H9 (cell line): ENCODE results near the gene PRELID1. TPM values are rescaled to one million over a fixed set of nuclear protein-coding genes. Genes with fewer than 3 reads are reported as not detected.

Experiments
- DNase-seq: peaks from one replicate; pipeline ENCODE4 v3.0.0-alpha.2; 2017
- H2AFZ ChIP-seq: one replicate; pipeline ENCODE4 v1.6.1; 2013; ENCODE audit warnings: mild to moderate bottlenecking, low read length, control low read depth, moderate library complexity
- H2AK5ac ChIP-seq: 2 replicates; pipeline ENCODE4 v1.6.1; 2013; ENCODE audit warnings: low read length, control low read depth, mixed read lengths; ENCODE audit not compliant: insufficient read length
- H2BK120ac ChIP-seq: one replicate; pipeline ENCODE4 v1.6.1; 2013; ENCODE audit warnings: low read depth, mild to moderate bottlenecking, low read length, control low read depth, inconsistent platforms; ENCODE audit not compliant: poor library complexity, severe bottlenecking
- H2BK12ac ChIP-seq: 2 replicates; pipeline ENCODE4 v1.6.1; 2013; ENCODE audit warnings: low read length, control low read depth, mixed read lengths, low read depth; ENCODE audit not compliant: insufficient read length
- H2BK15ac ChIP-seq: 2 replicates; pipeline ENCODE4 v1.6.1; 2013; ENCODE audit warnings: low read depth, low read length, control low read depth
- H2BK20ac ChIP-seq: one replicate; pipeline ENCODE4 v1.6.1; 2013; ENCODE audit warnings: low read depth, mild to moderate bottlenecking, low read length, control low read depth, inconsistent platforms; ENCODE audit not compliant: poor library complexity, severe bottlenecking
- H2BK5ac ChIP-seq: 2 replicates; pipeline ENCODE4 v1.6.1; 2013; ENCODE audit warnings: low read length, control low read depth, mixed read lengths; ENCODE audit not compliant: insufficient read length
- H3K14ac ChIP-seq: 2 replicates; pipeline ENCODE4 v1.6.1; 2013; ENCODE audit warnings: low read length, control low read depth; ENCODE audit not compliant: insufficient read depth
- H3K18ac ChIP-seq: 2 replicates; pipeline ENCODE4 v1.6.1; 2013; ENCODE audit warnings: low read depth, mild to moderate bottlenecking, mixed read lengths, low read length, control low read depth; ENCODE audit not compliant: insufficient read length
- H3K23ac ChIP-seq: 2 replicates; pipeline ENCODE4 v1.6.1; 2013; ENCODE audit warnings: low read length, control low read depth, mixed read lengths, low read depth; ENCODE audit not compliant: insufficient read length
- H3K23me2 ChIP-seq: 2 replicates; pipeline ENCODE4 v1.6.1; 2013; ENCODE audit warnings: low read depth, mild to moderate bottlenecking, mixed read lengths, low read length, control low read depth; ENCODE audit not compliant: insufficient read length, poor library complexity, severe bottlenecking
- H3K27ac ChIP-seq: 2 replicates; pipeline ENCODE4 v1.5.1; 2013; ENCODE audit warnings: low read length, control low read depth, mixed read lengths, low read depth; ENCODE audit not compliant: insufficient read length
- H3K27me3 ChIP-seq: 2 replicates; pipeline ENCODE4 v1.6.1; 2013; ENCODE audit warnings: low read length, control low read depth, inconsistent platforms; ENCODE audit not compliant: insufficient read depth
- H3K4ac ChIP-seq: 2 replicates; pipeline ENCODE4 v1.6.1; 2013; ENCODE audit warnings: low read depth, mild to moderate bottlenecking, control low read depth, inconsistent platforms, low read length, moderate library complexity
- H3K4me1 ChIP-seq: 2 replicates; pipeline ENCODE4 v1.6.1; 2013; ENCODE audit warnings: low read length, control low read depth, inconsistent platforms; ENCODE audit not compliant: insufficient read depth
- H3K4me2 ChIP-seq: 2 replicates; pipeline ENCODE4 v1.6.1; 2013; ENCODE audit warnings: low read length, control low read depth, mixed read lengths; ENCODE audit not compliant: insufficient read length, insufficient read depth
- H3K56ac ChIP-seq: 2 replicates; pipeline ENCODE4 v1.6.1; 2013; ENCODE audit warnings: low read depth, mild to moderate bottlenecking, mixed read lengths, low read length, control low read depth; ENCODE audit not compliant: insufficient read length
- H3K79me1 ChIP-seq: 2 replicates; pipeline ENCODE4 v1.6.1; 2013; ENCODE audit warnings: low read depth, mild to moderate bottlenecking, moderate library complexity, low read length, control low read depth, inconsistent platforms; ENCODE audit not compliant: insufficient read depth, poor library complexity, severe bottlenecking
- H3K79me2 ChIP-seq: 2 replicates; pipeline ENCODE4 v1.6.1; 2013; ENCODE audit warnings: low read length, control low read depth, inconsistent platforms; ENCODE audit not compliant: insufficient read depth
- H3K9ac ChIP-seq: 2 replicates; pipeline ENCODE4 v1.6.1; 2013; ENCODE audit warnings: low read length, control low read depth, mixed read lengths; ENCODE audit not compliant: insufficient read length; ENCODE audit errors: extremely low read depth
- H3K9me3 ChIP-seq: one replicate; pipeline ENCODE4 v1.6.1; 2013; ENCODE audit warnings: low read depth, low read length, inconsistent platforms; ENCODE audit not compliant: control insufficient read depth
- H3T11ph ChIP-seq: one replicate; pipeline ENCODE4 v1.6.1; 2013; ENCODE audit warnings: mild to moderate bottlenecking, low read length, control low read depth, inconsistent platforms
- H4K20me1 ChIP-seq: one replicate; pipeline ENCODE4 v1.6.1; 2013; ENCODE audit not compliant: control insufficient read depth, insufficient read length, insufficient read depth
- H4K5ac ChIP-seq: 2 replicates; pipeline ENCODE4 v1.6.1; 2013; ENCODE audit warnings: low read depth, mild to moderate bottlenecking, mixed read lengths, low read length, control low read depth; ENCODE audit not compliant: insufficient read length
- H4K8ac ChIP-seq: replicated peaks from 2 replicates; pipeline ENCODE4 v1.6.1; 2013; ENCODE audit warnings: low read length, control low read depth, mixed read lengths, low read depth; ENCODE audit not compliant: insufficient read length
- H4K91ac ChIP-seq: 2 replicates; pipeline ENCODE4 v1.6.1; 2013; ENCODE audit warnings: low read depth, mild to moderate bottlenecking, moderate library complexity, mixed read lengths, low read length, control low read depth; ENCODE audit not compliant: insufficient read length
- H3K27ac Mint-ChIP-seq, 3 experiments: 2 replicates in 2 of 3; 3 replicates in 1 of 3; pipeline ENCODE4 v1.8.0; 2020 to 2021; ENCODE audit warnings: mixed read lengths in 3 of 3, mild to moderate bottlenecking in 1 of 3, moderate library complexity in 1 of 3
- H3K27me3 Mint-ChIP-seq: 2 replicates; pipeline ENCODE4 v1.8.0; 2021; ENCODE audit warnings: low read depth, mild to moderate bottlenecking, moderate library complexity, mixed read lengths
- H3K36me3 Mint-ChIP-seq, 3 experiments: 2 replicates in 2 of 3; 3 replicates in 1 of 3; pipeline ENCODE4 v1.8.0; 2020 to 2021; ENCODE audit warnings: low read depth in 3 of 3, mixed read lengths in 3 of 3; ENCODE audit not compliant: insufficient read depth in 1 of 3
- H3K4me1 Mint-ChIP-seq, 2 experiments: 2 replicates each; pipeline ENCODE4 v1.8.0; 2020; ENCODE audit warnings: mixed read lengths in 2 of 2
- H3K4me3 Mint-ChIP-seq, 2 experiments: 2 replicates in 1 of 2; 3 replicates in 1 of 2; pipeline ENCODE4 v1.8.0; 2020 to 2021; ENCODE audit warnings: mild to moderate bottlenecking in 2 of 2, mixed read lengths in 2 of 2, moderate library complexity in 1 of 2
- H3K9me3 Mint-ChIP-seq, 2 experiments: 2 replicates in 1 of 2; 3 replicates in 1 of 2; pipeline ENCODE4 v1.8.0; 2020; ENCODE audit warnings: mild to moderate bottlenecking in 2 of 2, mixed read lengths in 2 of 2, moderate library complexity in 1 of 2
- CTCF ChIP-seq: fragments of 200-600 bp; sonication (generic); conservative IDR thresholded peaks from 3 replicates; pipeline ENCODE4 v1.8.0; 2021; ENCODE audit warnings: antibody characterized with exemption, mild to moderate bottlenecking
- WGBS: extraction: QIAGEN DNeasy Blood & Tissue Kit; methylation state at CpG from one replicate; pipeline ENCODE4 v1.1.7; 2013; ENCODE audit warnings: missing lambda C conversion rate, low lambda C conversion rate, mixed read lengths; ENCODE audit not compliant: insufficient read length; ENCODE audit errors: extremely low coverage; 5-methylcytosine and 5-hydroxymethylcytosine counted together
- total RNA-seq: library from RNA; stranded (reverse); gene quantifications from 2 replicates; pipeline ENCODE4 v1.2.1, GENCODE V29; 2021

The PRELID1 gene
- total RNA-seq, 1 experiment from 2014 or later: 213 TPM

- Mint-ChIP-seq H3K9me3 (no peaks in the 10 kb centered on the region), H3K36me3 (peaks cover 0 to 4% (median 0%) of the 10 kb centered on the region in 3 experiments; a peak in 1 of 7 replicates), H3K4me1 (peaks cover 19 to 27% of the 10 kb centered on the region in 2 experiments), H3K4me3 (no peak overlapping the region; a peak in 2 of 5 replicates), H3K27me3 (no peaks in the 10 kb centered on the region; the same call in 1 of the 2 replicates), H3K27ac (no peak overlapping the region)
- Histone ChIP-seq H3K14ac (no peak overlapping the region), H3K56ac (no peak overlapping the region), H3K4me2 (no peak overlapping the region), H2BK20ac (no peak overlapping the region), H2AFZ (no peak overlapping the region), H4K20me1 (no peaks in the 10 kb centered on the region), H3K23ac (no peak overlapping the region), H3K4me1 (no peaks in the 10 kb centered on the region), H3K79me1 (no peaks in the 10 kb centered on the region), H3K27ac (no peak overlapping the region), H2AK5ac (no peak overlapping the region), H2BK15ac (no peak overlapping the region), H3K27me3 (no peaks in the 10 kb centered on the region), H3K79me2 (no peaks in the 10 kb centered on the region), H2BK12ac (no peak overlapping the region), H4K8ac (no peak overlapping the region), H3K9me3 (no peaks in the 10 kb centered on the region), H3K18ac (no peak overlapping the region), H3K4ac (no peak overlapping the region), H4K5ac (no peak overlapping the region), H2BK5ac (no peak overlapping the region), H3T11ph (no peak overlapping the region), H3K9ac (no peak overlapping the region), H3K23me2 (peaks cover 14% of the 10 kb centered on the region), H2BK120ac (no peak overlapping the region), H4K91ac (no peak overlapping the region)
- no peak for TF ChIP-seq CTCF
- no CpG with 5 or more reads among the region's 15 CpGs for WGBS
- DNase-seq: no peak
These were observed 10.1 kb downstream of the PRELID1 start for GRCh38 chr5:177313561-177314259.
